CD4-positive, alpha-beta T cell treated with Interferon gamma for 1 hour (primary cell): ENCODE results near the gene CTSF.
"Not testable (repeated sequence)": the region's sequence is repeated elsewhere in the genome, so short reads cannot be mapped to it uniquely, and the experiment has no call there.

ENCODE experiments used
- DNase-seq: peaks from one replicate; pipeline ENCODE4 v3.0.0-alpha.2; 2020

Gene CTSF

DNA sequence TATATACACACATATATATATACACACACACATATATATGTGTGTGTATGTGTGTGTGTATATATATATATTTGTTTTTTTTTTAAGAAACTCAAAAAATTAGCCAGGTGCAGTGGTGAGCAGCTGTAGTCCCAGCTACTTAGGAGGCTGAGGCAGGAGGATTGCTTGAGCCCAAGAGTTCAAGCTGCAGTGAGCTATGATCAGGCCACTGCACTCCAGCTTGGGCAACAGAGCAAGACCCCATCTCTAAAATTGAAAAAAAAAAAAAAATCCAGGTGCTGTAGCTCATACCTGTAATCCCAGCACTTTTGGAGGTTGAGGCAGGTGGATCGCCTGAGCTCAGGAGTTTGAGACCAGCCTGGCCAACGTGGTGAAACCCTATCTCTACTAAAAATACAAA is 20.9 kb upstream of the CTSF start:
- not testable (repeated sequence) for DNase-seq

DNA sequence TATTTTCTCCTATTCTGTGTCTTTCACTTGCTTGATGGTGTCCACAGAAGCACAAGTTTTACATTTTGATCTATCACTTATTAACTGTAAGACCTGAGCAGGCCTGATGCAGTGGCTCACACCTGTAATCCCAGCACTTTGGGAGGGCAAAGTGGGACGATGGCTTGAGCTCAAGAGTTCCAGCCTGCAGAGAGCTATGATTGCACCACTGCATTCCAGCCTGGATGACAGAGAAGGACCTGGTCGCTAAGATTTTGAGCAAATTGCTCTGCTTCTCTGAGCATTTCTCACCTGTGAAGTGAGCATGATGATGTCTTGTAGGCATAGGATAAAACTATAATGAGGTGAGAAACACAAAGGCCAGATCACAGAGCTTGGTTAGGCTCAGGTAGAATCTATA is 17.7 kb upstream of the CTSF start:
- no peak for DNase-seq

DNA sequence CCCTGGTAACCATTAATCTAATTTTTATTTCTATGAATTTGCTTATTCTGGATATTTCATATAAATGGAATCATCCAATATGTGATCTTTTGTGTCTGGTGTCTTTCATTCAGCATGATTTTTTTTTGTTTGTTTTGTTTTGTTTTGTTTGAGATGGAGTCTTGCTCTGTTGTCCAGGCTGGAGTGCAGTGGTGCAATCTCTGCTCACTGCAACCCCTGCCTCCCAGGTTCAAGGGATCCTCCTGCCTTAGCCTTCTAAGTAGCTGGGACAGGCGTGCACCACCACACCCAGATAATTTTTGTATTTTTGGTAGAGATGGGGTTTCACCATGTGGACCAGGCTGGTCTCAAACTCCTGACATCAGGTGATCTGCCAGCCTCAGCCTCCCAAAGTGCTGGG is 17.0 kb upstream of the CTSF start:
- not testable (repeated sequence) for DNase-seq

DNA sequence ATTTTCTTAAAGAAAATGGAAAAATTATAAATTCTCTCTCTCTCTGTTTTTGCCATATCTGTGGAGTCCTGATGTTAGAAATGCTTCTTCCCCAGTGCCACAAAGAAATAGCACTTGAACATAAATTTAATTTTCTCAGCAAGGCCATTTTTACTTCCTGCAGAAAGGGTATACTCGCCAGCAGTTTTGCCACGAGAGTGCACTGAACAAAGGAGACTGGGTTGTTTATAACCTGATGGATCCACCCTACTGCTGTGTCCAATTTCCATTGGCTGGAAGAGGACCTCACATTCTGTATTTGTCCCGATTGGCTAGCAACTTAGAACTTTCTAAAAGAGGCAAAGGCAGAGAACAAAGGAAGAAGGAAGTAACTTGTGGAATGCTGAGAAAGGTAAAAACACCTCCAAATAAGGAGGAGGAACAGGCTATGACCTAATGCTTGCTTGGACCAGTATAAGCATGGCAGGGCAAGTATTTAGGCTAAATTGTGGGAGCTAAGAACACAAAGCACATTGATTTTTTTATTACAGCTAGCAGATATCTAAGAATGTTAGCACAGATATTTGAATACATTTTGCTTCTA is 14.2 kb upstream of the CTSF start:
- not testable (repeated sequence) for DNase-seq

DNA sequence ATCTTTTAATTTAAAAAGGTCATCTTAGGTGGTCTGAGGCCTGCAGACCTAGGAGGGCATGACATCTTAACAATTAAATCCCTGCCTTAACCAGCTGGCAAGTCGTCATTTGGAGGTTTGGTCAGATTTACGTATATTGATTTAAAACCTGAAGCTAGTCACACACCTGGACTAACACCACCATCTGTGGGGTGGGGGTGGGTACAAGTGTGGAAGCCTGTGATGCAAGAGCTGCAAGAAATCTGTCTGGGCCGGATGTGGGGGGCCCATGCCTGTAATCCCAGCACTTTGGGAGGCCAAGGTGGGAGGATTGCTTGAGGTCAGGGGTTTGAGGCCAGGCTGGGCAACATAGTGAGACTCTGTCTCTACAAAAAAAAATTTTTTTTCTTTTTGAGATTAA is 12.9 kb upstream of the CTSF start:
- DNase-seq, result no peak

DNA sequence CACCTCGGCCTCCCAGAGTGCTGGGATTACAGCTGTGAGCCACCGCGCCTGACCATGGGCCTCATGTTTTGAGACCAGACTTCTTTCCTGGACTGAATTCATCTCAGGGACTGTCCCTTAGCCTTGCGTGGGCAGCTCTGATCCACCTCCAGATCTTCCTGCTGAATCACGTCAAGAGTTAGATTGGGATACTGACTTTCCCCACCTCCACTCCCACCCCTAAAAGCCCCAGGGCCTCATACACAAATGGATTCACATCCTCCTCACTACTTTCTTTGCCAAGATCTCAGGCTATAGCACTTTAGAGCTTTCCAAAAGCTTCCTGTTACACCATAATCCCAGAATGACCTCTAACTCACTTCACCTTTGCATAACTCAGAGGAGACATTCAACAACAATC is 12.4 kb upstream of the CTSF start:
- DNase-seq, result no peak

DNA sequence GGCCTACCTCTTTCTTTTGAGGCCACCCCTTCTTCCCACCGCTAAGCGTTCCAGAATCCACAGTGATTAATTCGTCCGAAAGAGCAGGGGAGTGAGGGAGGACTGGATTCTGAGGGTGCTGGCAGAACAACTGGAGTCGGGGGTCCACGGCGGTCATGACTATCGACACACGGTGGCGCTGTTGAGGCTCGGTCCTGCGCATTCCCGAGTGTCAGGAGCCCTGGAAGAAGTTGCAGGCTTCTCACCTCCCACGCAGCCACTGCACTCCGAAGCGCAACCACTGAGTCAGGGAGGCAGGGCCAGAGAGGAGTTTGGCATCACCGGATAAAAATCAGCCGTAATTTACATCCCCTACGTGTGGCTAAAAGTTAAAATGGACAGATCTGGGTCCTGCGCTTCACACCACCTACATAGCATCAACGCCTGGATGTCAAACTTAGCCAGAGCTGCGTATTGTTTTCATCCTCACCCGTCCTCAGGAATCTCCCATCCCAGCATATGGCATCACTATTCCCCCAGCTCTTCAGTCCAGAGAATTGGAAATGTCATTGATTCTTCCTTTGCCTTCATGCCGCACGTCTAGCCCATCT is 10.7 kb upstream of the CTSF start:
- DNase-seq, result peak; percentile 69

DNA sequence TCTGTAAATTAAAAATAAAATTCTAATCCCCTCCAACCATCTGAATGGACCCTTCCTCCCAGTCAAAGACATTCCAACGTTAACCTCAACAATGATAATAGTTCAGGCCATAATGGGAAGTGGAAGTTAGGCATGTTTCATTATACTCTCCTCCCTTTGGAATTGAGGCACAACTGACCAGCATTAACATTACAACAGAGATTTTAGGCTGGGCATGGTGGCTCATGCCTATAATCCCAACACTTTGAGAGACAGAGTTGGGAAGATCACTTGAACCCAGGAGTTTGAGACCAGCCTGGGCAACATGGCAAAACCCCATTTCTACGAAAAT is 2.4 kb upstream of the CTSF start:
- DNase-seq, result no peak

DNA sequence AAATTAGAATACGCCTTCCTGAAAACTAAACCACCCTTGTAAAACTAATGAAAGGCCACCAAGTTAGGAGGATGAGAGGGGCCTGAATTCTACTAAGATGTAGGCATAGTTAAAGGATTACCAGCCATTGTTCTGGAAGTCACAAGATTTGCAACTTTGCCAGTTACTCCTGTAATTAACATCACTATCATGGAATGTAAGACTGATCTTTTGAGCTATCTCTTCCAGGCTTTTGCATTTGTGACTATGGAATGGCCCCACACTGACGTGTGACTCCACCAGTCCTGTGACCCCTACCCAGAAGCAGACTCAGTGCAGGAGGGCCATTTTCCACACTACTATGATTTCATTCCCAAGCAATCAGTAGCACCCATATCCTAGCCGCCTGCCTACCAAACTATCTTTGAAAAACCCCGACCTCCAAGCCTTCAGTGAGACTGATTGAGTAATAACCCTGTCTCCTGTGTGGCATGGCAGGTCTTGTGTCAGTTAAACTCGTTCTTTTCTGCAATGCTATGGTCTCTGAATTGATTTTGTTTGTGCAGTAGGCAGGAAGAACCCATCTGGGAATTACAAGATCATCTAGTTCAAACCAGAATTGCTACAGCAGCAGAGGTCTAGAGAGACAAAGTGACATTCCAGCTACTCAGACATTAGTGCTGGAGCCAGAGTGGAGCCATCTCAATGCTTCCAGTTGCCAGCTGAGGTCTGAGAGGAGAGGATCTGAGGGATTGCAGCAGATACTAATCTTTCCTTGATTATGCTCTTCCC is 1.9 kb upstream of the CTSF start:
- DNase-seq, result no peak

DNA sequence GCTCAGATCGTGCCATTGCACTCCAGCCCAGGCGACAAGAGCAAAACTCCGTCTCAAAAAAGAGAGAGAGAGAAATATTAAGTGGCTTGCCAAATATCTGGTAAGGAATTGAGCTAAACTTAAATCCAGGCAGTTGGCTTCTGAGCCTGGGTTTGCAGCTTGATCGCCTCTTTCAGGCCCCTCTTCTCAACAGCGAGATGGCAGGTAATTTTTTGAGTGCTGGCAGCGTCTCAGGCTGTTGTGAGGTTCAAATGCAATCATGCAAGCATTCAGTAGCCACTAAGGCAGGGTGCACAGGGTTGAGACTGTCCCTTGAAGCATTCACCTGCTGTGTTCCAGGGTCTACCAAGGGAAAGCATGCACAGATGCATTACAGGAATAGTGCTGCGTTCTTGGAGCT is 670 bp upstream of the CTSF start:
- DNase-seq, result no peak

DNA sequence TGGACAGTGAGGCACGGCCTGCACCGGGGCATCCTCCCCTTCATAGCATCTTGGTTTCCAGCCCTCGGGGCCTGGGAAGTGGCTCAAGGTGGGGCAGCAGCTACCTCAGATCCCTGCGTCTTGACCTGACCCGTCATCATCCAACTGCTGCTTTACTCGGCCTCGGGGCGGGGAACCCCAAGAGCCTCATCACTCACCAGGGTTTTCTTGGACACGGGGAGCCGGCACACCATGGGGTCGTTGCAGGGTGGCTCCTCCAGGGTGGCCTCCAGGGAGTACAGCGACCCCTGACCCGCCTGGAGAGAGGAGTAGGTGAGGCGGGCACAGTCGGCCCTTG is 651 bp downstream of the CTSF start:
- DNase-seq, result no peak

DNA sequence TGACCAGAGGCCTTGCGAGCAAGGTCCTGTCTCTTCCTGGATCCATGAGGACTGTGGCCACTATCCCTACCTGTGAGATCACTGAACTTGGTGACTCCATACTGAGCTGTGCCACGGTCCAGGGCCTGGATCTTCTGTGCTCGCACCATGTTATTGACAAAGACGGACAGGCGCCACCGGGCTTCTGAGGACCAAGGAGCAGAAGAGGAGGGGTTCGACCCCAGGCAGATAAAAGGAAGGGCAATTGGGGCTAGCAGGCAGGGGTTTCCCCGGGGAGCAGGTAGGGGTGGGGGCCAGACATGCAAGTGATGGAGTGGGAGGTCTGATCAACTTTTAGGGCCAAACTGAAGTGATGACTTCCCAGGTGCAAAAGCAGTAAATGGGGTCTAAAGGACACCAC is 2.2 kb downstream of the CTSF start:
- DNase-seq, result no peak

DNA sequence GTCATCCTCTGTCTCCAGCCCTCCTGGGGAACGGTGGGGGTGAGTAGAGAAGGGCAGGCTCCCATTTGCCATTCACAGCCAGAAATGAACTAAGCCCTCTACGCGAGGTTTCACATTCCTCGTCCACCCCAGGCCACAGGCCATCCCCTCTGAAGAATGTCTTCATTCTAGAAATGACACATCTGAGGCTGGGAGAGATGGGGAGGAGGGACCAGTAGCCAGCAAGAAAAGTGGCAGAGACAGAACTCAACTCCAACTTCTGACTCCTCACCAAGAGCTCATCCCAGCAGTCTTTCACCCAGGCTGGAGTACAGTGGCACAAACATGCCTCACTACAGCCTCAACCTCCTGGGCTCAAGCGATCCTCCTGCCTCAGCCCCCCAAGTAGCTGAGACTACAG is 3.4 kb downstream of the CTSF start:
- DNase-seq, result no peak

DNA sequence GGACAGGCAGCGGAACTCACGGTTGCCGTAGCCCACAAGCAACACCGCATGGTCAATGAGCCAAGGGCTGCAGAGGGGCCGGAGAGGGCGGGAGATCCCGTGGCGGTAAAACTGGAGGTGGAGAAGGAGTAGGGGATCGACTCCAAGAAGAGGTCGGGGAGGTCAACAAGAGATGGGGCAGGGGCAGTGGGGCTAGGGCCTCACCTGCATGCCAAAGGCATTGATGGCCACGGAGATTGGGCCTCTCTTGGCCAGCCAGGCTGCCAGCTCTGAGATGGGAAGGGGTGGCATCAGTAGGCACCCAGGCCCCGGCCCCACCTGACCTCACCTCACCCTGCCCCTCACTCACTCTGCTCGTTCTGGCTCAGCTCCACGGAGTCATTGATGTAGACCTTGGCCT is 3.9 kb downstream of the CTSF start:
- DNase-seq, result no peak

DNA sequence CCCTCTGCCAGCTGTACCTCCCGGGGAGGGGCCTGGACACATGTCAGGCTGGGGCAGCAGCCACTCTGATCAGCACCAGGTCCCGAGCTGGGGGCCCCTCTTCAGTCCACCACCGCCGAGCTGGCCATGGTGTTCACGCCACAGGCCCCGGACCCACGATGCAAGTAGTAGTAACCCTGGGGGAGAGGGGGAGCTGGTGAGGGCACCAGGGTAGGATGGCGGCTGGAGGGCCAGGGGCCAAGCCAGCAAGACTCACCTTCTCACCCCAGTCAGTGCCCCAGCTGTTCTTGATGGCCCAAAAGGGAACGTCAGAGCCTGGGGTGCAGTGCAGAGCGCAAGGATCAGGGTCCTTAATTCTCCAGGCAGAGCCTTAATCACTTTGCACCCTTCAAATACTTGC is 4.6 kb downstream of the CTSF start:
- DNase-seq, result no peak

DNA sequence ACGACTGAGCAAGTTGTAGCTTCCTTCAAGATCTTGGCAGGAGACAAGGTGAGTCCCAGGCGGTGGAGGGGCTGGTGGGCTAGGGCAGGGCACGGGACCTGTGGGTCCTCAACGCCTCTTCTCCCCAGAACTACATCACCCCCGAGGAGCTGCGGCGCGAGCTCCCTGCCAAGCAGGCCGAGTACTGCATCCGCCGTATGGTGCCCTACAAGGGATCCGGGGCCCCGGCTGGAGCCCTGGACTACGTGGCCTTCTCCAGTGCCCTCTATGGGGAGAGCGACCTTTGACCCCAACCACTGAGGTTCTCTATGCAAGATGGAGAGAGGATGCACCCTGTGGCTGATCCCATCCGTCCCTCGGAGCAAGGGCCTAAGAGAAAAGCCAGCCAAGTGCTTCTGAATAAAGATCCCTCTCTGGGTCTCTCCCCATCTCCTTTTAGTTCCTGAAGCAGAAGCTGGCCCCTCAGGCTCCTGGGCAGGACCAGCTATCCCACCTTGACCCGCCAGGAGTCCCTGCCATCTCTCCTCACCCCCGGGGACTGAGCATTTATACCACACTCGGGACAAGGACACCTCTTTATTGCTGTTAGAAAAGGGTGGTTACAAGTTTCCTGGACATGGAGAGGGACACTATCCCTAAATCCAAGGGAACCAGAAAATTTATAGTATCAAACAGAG is 5.4 kb downstream of the CTSF start:
- no peak for DNase-seq

DNA sequence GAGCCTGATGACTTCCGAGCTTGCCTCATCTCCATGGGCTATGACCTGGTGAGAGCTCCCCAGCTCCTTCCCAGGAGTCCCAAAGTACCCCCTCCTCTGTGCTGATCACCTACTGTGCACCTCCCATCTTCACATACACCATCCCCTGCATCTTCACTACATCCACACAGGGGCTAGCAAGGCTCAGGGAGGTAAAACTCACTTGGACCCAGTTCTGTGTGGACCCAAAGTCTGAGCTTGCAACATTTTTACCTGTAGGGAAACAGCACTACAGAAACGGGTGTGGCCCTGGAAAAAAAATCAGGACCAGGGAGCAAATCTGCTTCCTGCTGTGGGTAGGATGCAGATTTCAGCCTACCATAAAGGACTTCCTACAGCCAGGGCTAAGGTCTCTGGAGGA is 6.1 kb downstream of the CTSF start:
- no peak for DNase-seq

DNA sequence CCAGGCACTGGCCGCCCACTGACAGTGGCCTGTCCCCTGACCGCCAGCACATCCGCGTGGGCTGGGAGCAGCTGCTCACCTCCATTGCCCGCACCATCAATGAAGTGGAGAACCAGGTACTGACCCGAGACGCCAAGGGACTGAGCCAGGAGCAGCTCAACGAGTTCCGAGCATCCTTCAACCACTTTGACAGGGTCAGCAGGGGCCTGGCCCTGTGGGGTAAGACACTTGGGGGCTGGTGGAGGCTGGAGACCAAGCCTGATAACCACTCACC is 6.5 kb downstream of the CTSF start:
- DNase-seq, result no peak

DNA sequence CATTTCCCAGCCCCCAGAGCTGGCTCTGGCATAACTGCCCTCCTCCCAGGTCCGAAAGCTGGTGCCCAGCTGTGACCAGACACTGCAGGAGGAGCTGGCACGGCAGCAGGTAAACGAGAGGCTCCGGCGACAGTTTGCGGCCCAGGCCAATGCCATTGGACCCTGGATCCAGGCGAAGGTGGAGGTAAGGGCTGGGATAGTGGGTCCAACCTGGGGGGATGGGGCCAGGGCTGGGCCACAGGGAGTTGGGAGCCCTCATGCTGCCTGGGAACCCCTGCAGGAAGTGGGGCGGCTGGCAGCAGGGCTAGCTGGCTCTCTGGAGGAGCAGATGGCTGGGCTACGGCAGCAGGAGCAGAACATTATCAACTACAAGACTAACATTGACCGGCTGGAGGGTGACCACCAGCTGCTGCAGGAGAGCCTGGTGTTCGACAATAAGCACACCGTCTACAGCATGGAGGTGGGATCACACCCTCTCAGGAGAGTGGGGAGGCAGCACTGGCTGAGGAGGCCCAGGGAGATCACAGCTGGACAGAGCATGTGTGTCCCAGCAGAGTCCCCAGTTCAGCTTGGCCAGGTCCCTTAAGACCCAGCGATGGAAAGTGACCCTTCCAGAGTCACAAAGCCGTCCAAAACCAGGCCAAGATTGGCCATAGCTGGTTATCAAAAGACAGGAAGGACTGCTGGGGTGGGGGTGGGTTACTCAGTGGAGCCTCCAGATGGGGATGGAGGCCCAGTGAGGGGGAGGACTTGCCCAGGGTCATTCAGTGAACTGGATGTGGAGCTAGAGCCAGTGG is 7.0 kb downstream of the CTSF start:
- no peak for DNase-seq

DNA sequence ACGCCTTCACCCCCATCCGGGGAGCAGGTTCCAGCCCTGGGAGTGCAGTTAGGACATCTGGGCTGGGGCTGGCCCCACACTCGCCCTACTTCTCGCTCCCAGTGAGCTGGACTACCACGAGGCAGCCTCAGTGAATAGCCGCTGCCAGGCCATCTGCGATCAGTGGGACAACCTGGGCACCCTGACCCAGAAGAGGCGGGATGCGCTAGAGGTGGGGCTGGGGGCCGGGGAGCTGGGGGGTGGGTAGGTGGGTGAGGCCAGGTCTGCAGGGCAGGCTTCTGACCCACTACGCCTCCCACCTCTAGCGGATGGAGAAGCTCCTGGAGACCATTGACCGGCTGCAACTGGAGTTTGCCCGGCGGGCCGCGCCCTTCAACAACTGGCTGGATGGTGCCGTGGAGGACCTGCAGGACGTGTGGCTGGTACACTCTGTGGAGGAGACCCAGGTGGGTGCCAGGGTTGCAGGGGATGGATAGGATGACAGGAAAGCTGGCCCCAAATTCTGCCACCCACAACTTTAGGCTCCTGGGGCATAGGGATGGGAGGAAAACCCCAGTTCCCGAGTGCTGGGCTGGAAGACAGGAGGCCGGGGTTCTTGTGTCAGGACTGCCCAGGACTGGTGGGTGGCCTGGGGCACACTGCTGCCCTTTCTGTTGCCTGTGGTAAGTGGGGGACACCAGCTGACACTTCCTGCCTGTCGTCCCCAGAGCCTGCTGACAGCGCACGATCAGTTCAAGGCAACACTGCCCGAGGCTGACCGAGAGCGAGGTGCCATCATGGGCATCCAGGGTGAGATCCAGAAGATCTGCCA is 8.3 kb downstream of the CTSF start:
- DNase-seq, result no peak

DNA sequence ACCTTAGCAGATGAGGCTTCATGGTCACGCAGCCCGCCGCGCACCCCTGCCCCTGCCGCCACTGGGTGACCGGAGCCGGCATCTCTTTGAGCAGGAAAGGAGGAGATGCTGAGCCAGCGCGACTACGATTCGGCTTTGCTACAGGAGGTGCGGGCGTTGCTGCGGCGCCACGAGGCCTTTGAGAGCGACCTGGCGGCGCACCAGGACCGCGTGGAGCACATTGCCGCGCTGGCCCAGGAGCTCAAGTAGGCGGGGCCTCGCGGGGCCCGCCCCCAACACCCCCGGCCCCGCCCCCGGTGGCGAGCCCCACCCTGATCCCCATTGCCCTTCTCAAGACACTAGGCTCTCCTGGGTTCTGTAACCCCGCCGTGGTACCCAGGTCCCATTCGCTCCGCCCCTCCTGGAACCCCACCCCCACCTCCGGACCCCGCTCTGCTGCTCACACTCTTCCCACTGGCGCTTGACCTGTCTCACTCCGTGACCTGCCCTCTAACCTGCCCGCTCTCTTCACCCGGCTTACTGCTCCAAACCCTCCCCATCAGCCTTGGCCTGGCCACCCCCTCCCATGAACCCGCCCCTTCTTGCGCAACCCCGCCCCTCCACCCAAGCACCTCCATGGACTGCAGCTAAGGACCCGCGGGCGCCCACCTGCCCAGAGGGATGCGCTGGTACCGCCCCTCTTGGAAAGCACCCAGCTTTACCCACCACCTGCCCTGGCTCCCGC is 9.1 kb downstream of the CTSF start:
- DNase-seq, result peak; percentile 38

DNA sequence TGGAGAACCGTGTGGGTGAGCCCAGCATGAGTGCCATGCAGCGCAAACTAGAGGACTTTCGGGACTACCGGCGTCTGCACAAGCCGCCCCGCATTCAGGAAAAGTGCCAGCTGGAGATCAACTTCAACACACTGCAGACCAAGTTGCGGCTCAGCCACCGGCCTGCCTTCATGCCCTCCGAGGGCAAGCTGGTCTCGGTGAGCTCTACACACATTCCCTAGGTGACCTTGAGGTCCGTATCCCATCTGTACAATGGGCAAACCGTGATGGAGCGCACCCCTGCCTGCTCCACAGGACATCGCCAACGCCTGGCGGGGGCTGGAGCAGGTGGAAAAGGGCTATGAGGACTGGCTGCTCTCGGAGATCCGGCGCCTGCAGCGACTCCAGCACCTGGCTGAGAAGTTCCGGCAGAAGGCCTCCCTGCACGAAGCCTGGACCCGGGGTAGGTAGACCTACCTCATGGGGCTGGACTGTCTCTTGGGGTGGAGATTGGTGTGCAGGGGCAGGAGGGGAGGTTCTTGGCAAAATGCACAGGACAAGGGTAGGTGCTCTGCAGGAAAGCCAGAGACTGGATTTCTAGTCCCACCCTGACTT is 10.6 kb downstream of the CTSF start:
- DNase-seq, result no peak
